Fibroblast of skin of left quadriceps (primary cell): ENCODE measurements around the gene ENPEP.
"Not testable (repeated sequence)": the region's sequence is repeated elsewhere in the genome, so short reads cannot be mapped to it uniquely, and the experiment has no call there.

Source experiments
- DNase-seq, 2 experiments: peaks; one replicate each; pipeline ENCODE4 v3.0.0-alpha.2; 2013; ENCODE audit warnings: low read depth in 2 of 2

ENPEP gene

DNA sequence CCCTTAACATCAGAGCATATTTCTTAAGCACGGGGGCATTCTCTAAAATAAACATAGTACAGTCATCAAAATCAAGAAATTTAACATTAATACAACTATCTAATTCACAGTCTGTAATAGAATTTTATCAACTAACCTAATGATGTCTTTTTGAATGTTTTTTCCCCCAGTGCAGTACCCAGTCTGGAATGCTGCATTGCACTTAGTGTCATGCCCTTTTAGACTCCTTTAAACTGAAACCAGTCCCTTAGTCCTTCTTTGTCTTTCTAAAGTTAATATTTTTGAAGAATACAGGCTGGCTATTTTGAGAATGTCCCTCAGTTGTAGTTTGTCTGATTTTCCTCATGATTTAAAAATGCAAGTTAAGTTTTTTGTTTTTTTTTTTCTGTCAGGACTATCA is 9.5 kb downstream of the ENPEP start:
- no peak for DNase-seq

DNA sequence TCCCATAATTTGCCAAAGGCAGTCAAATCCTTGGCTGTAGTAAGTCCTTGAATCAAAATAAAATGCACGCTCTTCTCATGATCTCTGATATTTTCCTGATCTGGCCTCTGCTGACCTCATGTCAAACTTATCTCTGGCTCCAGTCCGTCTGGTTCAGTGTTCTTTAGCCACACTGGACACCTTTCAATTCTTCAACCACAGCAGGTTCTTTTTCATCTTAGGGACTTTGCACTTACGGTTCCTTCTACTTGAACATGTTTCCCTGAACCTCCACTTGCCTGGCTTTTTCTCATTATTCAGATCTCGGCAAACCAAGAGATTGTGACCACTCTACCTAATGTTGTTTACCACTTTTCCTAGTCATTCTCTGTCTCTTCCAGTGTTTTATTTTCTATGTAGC is 10.3 kb downstream of the ENPEP start:
- DNase-seq, result no peak

DNA sequence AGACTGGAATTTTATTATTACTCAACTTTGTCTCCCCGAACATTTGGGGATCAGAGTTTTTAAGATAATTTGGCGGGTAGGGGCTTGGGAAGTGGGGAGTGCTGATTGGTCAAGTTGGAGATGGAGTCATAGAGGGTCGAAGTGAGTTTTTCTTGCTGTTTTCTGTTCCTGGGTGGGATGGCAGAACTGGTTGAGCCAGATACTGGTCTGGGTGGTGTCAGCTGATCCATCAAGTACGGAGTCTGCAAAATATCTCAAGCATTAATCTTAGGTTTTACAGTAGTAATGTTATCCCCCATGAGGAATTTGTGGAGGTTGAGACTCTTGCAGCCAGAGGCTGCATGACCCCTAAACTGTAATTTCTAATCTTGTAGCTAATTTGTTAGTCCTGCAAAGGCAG is 10.9 kb downstream of the ENPEP start:
- DNase-seq, result not testable (repeated sequence)

DNA sequence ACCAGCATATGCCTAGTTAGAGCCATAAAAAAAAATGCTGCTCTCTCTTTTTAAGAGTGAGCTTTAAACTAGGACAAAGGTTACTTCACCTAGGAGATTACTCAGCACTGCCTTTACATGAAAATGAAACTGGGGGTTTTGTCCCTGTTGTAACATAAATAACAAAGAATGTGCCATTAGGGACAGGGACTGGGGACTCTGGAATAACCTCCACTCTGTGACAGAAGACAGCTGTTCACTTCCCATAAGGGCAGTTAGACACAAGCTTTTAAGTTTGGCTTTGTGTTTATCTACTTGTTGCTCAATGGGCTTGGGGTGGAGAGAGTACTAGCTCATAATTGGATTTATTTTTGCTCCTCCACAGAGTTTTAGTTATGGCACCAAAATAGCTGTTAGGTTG is 11.9 kb downstream of the ENPEP start:
- DNase-seq, result no peak

DNA sequence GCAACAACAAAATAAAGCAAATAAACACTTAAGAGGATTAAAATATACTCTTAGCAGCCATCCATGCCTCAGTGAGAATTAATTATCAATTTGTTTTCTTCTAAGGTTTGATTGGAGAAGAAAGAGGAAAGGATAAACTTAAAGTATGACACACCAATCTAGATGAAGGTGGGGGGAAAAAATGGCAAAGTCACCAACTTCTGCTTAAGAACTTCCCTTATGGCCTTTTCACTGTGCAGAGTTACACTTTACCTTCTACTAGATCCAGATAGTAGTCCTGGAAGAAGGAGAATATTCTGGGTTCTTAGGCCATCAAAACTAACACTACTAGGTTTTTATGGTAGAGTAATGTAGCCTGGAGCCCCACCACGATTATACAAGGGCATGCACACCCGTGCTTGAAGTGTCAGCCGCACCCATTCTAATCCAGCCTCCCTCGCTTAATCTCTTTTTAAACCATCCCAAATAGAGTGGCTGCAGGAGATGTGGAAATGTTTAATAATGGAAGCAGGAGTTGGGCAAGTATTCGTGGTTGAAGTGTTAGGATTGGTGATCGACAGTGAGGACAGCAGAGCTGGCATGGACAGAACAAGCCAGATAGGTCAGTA is 14.1 kb downstream of the ENPEP start:
- no peak for DNase-seq

DNA sequence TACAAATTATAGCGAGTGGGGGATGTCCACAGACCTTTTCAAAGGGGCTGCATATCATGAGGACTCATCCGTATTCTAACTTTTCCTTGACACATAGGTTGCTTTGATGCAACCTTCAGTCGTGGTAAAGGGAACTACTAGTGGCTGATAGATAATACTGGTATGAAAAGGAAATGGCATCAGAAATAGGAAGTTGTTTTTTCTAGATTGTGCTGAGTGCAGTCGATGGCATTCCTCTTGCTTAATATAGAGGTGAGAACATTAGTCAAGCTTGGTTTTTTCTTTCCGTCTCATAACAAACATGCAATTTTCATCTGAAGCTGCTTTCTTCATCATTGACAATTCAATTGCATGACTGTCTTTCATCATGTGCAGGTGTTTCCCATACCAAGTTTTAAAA is 16.6 kb downstream of the ENPEP start:
- no peak for DNase-seq

DNA sequence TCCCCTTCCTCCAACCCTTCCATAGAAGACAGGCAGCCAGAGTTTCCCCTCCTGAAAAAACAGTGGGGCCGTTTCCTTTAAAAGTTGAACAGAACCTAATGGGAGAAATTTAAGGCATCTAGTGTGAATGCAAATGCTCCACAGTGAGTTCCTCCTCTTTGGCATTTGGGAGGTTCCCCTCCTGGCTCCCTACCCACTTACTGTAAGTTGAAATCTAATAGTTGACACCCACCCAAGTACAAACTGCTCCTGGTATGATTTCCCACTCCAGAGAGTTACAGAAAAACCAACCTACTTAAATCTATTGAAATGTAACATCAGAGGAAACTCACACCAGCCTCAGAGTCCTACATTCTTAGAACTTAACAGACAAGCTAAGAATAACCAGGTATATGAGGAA is 17.6 kb downstream of the ENPEP start:
- no peak for DNase-seq

DNA sequence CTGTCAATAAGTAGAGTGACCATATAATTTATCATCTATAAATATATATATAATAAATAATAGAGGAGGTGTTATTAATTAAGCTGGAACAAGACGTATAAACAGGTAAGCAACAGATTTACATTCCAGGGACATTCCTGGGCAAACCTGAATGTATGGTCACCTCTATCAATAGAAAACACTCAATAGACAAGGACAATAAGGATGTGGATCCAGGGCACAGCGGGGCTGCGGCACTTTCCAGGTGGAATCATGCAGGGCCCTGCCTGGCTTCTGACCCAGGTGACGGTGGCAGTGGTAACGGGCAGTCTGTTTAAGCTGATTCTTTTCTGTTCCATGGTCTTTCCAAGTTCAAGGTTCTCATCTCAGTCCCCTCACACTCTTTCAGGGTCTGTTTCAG is 22.5 kb downstream of the ENPEP start:
- DNase-seq, result no peak

DNA sequence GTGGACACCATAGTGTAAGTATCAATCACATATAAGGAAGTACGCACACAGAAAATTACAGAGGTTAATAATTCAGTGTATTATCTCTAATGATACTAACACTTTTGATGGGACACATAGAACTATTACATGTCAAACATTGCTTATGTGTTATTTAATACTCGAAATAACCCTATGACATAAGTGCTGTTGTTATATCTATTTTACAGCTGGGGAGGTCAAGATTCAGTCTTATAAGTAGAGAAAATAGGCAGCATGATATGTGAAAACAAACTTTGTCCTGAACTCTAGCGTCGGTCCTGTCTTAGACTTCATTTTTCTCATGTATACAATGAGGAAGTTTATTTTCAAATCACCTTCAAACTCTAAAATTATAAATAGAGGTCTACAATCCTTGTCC is 23.2 kb downstream of the ENPEP start:
- DNase-seq, result no peak

DNA sequence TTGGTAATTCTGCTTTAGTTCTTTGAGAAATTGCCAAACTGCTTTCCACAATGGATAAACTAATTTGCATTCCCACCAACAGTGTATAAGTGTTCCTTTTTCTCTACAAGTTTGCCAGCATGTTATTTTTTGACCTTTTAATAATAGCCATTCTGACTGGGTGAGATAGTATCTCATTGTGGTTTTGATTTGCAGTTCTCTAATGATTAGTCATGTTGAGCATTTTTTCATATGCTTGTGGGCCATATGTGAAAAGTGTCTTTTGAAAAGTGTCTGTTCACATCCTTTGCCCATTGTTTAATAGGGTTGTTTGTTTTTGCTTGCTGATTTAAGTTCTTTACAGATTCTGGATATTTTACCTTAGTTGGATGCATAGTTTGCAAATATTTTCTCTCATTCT is 25.9 kb downstream of the ENPEP start:
- peak; percentile 34 to 42 for DNase-seq

DNA sequence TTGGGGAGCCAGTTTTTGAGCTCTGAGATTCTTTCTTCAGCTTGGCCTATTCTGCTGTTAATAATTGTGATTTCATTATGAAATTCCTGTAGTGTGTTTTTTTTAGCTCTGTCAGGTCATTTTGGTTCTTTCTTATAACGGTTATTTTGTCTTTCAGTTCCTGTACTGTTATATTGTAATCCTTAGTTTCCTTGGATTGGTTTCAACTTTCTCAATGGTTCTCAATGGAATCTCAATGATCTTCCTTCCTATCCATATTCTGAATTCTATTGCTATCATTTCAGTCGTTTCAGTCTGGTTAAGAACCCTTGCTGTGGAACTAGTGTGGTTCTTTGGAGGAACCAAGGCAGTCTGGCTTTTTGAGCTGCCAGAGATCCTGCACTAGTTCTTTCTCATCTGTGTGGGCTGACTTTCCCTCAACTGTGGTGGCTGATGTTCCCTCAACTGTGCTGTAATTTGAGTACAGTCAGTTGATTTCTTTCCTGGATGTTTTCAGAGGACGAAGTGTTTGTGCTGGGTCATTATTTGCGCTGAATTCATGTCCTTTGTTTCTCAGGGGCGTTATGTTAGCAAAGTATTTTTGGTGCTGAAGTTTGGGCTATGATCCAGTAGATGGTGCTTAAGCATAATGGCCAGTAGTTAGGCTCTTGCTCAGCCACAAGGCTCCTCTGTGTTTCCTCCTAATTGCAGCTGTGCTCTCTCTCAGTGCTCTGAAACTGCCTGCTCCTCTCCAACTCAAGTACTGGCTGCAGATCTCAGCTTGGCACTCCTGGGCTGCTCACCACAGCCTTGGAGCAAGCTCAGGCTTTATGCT is 27.5 kb downstream of the ENPEP start:
- DNase-seq, result no peak

DNA sequence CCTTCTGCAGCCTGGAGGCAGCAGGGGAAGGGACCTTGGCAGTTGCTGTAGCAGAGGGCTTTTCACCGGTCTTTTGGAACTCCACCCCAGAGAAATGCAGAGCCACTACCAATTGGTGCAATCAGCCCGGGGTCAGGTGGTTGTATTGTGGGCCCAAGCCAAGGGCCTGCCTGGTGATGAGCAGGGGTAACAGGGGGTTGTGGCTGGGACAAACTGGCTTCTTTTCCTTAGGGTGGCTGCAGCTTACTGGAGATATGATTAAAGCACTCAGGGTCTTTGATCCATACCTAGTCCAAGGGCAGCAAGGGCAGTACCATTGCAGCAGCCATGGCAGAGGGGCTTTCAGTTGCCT is 28.1 kb downstream of the ENPEP start:
- no peak for DNase-seq

DNA sequence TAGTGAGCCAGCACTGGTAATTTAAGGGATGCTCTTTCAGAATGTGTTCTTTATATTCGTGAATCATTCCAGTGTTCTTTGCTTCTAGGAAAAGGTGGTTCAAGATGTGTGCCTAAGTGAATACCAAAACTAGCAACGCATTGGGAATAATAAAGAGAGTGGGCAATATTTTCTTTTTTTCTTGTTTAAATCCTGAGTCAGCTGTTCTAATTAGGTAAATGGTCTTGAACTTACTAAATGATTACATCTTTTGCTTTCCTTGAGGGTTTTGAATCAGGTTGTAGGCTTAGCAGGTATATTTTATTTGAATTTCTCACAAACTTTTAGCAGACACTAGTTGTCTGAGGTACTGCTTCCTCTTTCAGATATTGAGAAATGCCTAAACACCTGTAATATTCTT is 29.5 kb downstream of the ENPEP start:
- DNase-seq, result no peak

DNA sequence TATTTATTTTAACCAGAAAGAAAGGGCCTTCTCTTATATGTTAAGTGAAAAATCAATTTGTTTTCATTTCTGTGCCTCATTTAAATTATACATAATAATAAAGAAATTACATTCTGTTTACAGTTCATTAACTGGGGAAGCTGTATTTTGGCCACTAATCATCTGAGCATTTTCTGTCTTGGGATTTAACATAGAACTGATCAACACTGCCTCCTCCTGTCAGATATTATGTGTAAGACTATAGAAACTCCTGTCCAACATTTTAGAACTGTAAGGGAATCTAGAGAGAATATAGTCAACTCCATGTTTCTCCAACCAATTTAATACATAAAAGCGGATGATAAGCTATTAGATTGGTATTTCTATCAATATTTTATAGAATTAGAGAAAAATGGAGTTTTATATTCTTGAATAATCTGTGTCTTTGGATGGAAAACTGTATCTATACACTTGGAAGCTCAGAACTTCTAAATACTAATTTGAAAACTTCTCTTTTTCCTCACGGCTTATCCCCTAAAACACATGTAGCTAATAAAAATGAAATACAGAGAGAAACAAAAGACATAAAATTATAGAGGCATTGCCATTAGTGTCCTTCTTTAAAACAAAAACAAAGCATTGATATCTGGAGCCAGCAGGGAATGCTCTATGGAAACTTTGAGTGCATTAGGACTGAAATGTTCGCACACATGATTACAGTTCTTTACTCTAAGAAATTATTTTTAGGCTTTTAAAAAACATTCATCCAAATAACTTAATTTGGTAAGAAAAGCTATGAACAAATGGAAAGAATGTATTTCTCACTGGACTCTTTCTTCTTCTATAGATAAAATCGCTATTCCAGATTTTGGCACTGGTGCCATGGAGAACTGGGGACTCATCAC is 33.1 kb downstream of the ENPEP start:
- peak in 1 of 2 experiments; percentile 35 for DNase-seq

DNA sequence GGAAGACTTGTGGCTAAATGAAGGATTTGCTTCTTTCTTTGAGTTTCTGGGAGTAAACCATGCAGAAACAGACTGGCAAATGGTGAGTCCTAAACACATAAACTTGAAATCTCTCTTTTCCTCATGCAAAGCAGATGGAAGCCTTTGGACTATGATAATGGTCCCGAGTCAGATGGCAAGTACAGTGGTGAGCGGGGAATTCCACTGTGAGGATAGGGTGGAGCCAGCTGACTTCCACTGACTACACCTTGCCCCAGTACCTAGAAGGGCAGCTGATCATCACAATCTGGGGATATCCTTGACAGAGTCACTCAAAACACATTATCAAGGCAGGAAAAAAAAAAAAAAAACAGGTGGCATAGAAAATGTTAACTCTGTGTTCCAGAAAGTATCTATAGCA is 34.3 kb downstream of the ENPEP start:
- no peak for DNase-seq

DNA sequence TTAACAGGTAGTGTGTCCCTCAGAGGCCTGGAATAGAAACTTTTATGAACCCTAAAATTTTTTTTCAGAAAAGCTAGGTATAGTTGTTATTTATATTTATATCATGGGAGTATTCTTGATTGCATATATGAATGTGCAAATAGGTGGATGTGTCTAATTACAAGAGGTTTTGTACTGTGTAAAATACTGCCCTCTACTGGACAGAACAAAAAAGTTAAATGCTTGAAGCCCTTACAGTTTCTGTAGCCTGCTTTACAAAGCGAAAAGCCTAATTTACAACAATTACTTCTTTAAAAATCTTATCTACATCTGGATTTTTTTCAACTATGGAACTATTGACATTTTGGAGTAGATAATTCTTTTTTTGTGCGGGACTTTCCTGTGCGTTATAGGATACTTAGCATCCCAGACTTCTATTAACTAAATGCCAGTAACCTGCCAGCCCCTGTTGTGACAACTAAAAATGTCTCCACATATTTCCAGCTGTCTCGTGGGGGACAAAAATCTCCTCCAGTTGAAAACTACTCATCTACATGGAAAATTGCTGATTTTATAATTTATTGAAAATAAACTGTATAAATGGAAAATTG is 35.1 kb downstream of the ENPEP start:
- DNase-seq, result peak in 1 of 2 experiments; percentile 52

DNA sequence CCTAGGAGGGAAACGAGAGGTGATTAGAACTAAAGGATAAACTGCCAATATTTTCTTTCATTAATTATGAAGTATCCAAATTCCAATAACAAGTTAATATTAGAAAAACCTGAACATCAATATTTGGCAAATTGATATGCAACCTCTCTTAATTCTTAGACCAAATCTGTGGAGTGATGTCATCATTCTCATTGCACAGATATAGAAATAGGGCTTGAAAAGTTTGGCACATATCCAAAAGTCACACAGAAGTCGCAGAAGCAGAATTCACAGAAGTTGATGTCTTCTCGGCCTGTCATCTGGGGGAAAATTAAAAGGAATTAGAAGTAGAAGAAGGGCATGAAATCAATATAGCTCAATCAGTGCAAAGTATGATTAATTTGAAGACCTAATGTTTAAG is 36.9 kb downstream of the ENPEP start:
- no peak for DNase-seq

DNA sequence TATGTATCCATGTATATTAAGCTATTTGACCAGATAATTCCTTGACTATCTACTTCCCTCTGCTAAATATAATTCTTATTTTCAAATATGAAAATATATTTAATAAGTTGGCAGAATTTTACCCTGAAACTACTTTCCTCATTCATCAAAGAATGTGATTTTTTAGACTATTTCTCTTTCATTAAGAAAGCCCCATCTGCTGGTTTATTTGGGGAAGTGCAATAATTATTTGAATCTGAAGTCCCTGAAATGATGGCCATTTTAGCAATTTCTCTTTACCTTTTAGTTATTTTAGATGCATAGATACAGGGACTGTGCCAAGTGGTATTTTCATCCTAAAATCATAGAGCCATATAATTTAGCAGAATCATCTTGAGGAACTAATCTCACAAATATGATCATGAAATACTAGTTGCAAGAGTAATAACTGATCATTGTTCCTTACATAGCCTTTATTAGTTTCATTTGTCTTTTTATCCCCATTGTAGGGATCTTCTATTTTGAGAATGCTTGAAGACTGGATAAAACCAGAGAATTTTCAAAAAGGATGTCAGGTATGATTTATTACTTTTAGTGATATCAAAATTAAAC is 39.0 kb downstream of the ENPEP start:
- peak in 1 of 2 experiments; percentile 17 for DNase-seq

DNA sequence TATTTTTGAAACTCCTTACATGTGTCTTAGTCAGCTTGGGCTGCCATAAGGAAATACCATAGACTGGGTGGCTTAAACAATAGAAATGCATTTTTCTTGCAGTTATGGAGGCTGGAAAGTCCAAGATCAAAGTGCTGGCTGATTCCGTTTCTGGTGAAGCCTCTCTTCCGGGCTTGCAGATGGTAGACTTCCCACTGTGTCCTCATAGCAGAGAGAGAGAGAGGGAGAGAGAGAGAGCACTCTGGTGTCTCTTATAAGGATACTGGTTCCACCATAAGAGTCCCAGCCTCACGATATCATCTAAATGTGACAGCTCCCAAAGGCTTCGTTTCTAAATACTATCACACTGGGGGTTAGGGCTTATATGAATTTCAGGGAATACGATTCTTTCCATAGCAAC is 39.7 kb downstream of the ENPEP start:
- DNase-seq, result no peak

DNA sequence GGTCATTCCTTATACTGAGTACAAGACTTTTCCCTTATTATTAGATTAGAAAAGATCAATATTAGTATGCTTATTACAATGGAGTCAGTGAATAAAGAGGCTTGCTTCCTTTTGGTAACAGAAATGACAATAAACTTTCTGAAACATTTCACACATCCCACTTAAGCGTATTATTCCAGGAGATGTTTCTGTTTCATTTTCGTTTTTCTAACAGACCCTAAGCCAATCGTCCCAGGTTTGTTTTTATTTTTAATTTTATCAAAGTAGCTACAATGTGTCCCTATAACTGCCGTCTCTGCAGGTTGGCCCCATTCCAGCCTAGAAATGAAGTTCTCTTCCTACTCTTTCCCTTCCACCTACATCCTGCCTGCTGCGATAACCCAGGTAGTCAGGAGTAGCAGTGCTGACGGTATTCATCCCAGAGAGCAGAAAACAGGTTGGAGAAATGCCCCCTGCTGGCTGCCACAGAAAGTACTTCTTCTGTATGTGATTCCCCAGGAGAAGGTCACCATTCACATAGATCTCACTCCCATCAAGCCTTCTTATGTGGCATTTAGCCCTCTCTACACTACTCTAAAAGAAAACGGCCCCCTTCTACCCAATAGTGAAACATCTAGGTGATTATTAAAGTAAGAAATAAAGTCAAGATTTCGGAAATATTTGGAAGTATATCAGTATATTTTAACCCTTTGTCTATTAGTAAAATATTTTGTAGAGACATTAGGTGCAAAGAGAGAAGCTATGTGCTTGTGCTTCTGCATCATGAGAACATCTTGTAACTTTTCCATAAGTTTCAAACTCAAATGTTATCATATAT is 40.4 kb downstream of the ENPEP start:
- DNase-seq, result no peak

DNA sequence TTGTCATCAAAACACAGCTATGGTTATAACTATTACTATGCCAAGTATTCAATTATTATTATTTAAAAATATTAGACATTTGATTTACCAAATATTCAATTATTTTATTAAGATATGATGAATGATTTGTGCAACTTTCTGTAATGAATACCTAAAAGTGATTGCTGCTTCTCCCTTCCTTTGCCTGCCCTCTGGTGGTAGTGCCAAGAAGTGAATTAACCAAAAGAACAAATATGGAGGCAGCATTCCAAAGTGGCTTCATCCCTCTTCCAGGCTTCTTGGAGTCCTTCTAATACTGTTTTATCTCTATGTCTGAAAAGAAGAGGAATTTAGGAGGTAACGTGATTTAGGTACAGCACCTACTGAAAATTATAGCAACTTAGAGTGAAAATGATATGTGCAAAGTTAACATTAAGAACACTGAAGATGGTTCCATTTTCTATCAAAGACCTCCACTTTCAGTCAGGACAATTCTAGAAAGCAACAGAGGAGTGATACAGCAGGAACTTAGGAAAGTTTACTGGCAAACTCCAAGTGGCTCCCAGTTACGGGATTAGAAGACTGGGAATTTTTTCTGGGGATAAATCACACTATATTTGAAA is 43.0 kb downstream of the ENPEP start:
- no peak for DNase-seq
